KMS-11 (cell line): Measurements from ENCODE around the gene UNKL.

Experiments
- H2AFZ ChIP-seq: fragments of 200-600 bp; sonication (generic); 2 replicates; pipeline ENCODE4 v1.6.1; 2016; ENCODE audit warnings: antibody characterized with exemption, mixed run types, low read depth
- H3K27ac ChIP-seq: fragments of 200-600 bp; sonication (generic); 2 replicates; pipeline ENCODE4 v1.6.1; 2016; ENCODE audit warnings: mild to moderate bottlenecking, mixed run types
- H3K27me3 ChIP-seq: fragments of 200-600 bp; sonication (generic); 2 replicates; pipeline ENCODE4 v1.6.1; 2017; ENCODE audit warnings: mild to moderate bottlenecking, low read depth, mixed run types, moderate library complexity; ENCODE audit not compliant: insufficient read depth
- H3K36me3 ChIP-seq: fragments of 200-600 bp; sonication (generic); 2 replicates; pipeline ENCODE4 v1.6.1; 2017; ENCODE audit warnings: mild to moderate bottlenecking, mixed run types; ENCODE audit not compliant: insufficient read depth
- H3K4me1 ChIP-seq: fragments of 200-600 bp; sonication (generic); 2 replicates; pipeline ENCODE4 v1.6.1; 2016; ENCODE audit warnings: mild to moderate bottlenecking, low read depth, mixed run types; ENCODE audit not compliant: poor library complexity, severe bottlenecking
- H3K4me2 ChIP-seq: fragments of 200-600 bp; sonication (generic); 2 replicates; pipeline ENCODE4 v1.7.0; 2016; ENCODE audit warnings: mild to moderate bottlenecking, mixed run types
- H3K4me3 ChIP-seq: fragments of 200-600 bp; sonication (generic); IDR thresholded peaks from 2 replicates; pipeline ENCODE4 v1.6.1; 2017; ENCODE audit warnings: low read depth, low read length, mixed read lengths; ENCODE audit not compliant: insufficient read depth
- H3K79me2 ChIP-seq: fragments of 200-600 bp; sonication (generic); 2 replicates; pipeline ENCODE4 v1.6.1; 2016; ENCODE audit warnings: low read depth, mixed run types; ENCODE audit not compliant: insufficient read depth
- H3K9ac ChIP-seq: fragments of 200-600 bp; sonication (generic); 2 replicates; pipeline ENCODE4 v1.6.1; 2016; ENCODE audit warnings: mild to moderate bottlenecking, mixed run types
- H4K20me1 ChIP-seq: fragments of 200-600 bp; sonication (generic); 2 replicates; pipeline ENCODE4 v1.6.1; 2016; ENCODE audit warnings: mild to moderate bottlenecking, mixed run types; ENCODE audit not compliant: insufficient read depth
- TF ChIP-seq, protein P1 (sequence below): fragments of 200-600 bp; sonication (generic); conservative IDR thresholded peaks from 2 replicates; pipeline ENCODE4 v1.6.1; 2017; ENCODE audit warnings: low read depth, mild to moderate bottlenecking, antibody characterized with exemption, low read length, moderate library complexity, mixed read lengths

UNKL gene

DNA sequence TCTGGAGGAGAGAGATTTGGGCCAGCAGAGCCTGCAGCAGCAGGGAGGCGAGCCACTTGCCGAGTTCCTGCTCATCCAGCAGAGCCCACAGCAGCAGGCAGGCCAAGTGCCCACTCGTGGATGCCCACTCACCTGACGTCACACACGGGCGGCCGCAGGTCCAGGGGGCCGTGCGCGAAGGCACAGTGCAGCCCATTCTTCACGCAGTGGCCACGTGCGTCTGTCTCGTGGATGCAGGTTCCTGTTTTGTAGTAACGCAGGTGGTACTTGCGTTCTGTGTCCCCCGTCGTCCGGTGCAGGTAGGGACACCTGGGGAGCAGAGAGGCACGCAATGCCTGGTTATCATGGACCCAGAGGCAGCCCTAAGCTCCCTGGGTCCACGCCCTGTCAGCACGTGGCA is 11.5 kb downstream of the UNKL start:
- no peak overlapping the region for H3K9ac ChIP-seq
- no peaks in the 10 kb centered on the region for H4K20me1 ChIP-seq
- peaks cover 29% of the 10 kb centered on the region; the same call in 1 of the 2 replicates for H3K79me2 ChIP-seq
- H3K27me3 ChIP-seq = no peaks in the 10 kb centered on the region
- TF ChIP-seq, protein P1, sequence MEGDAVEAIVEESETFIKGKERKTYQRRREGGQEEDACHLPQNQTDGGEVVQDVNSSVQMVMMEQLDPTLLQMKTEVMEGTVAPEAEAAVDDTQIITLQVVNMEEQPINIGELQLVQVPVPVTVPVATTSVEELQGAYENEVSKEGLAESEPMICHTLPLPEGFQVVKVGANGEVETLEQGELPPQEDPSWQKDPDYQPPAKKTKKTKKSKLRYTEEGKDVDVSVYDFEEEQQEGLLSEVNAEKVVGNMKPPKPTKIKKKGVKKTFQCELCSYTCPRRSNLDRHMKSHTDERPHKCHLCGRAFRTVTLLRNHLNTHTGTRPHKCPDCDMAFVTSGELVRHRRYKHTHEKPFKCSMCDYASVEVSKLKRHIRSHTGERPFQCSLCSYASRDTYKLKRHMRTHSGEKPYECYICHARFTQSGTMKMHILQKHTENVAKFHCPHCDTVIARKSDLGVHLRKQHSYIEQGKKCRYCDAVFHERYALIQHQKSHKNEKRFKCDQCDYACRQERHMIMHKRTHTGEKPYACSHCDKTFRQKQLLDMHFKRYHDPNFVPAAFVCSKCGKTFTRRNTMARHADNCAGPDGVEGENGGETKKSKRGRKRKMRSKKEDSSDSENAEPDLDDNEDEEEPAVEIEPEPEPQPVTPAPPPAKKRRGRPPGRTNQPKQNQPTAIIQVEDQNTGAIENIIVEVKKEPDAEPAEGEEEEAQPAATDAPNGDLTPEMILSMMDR = no peak
- H3K4me3 ChIP-seq = no peak overlapping the region
- H3K4me2 ChIP-seq = no peak overlapping the region
- H3K4me1 ChIP-seq = no peaks in the 10 kb centered on the region
- no peaks in the 10 kb centered on the region for H3K36me3 ChIP-seq
- H2AFZ ChIP-seq = no peak overlapping the region
- no peak overlapping the region for H3K27ac ChIP-seq

DNA sequence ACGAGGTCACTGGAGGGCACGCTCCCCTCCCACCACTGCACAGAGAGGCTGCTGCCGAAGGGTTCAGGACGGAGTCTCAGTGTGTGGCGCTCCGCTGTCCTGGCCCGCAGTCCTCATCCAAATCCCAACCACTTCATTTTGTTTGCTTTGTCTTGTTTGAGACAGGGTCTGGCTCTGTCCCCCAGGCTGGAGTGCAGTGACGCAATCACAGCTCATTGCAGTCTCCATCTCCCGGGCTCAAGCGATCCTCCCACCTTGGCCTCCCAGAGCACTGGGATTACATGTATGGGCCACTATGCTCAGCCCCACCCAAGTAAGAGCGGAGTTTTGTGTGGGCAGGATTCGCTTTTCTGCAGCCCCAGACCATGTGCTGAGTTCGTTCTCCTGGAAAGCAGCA is 12.7 kb downstream of the UNKL start:
- H3K36me3 ChIP-seq = no peaks in the 10 kb centered on the region

DNA sequence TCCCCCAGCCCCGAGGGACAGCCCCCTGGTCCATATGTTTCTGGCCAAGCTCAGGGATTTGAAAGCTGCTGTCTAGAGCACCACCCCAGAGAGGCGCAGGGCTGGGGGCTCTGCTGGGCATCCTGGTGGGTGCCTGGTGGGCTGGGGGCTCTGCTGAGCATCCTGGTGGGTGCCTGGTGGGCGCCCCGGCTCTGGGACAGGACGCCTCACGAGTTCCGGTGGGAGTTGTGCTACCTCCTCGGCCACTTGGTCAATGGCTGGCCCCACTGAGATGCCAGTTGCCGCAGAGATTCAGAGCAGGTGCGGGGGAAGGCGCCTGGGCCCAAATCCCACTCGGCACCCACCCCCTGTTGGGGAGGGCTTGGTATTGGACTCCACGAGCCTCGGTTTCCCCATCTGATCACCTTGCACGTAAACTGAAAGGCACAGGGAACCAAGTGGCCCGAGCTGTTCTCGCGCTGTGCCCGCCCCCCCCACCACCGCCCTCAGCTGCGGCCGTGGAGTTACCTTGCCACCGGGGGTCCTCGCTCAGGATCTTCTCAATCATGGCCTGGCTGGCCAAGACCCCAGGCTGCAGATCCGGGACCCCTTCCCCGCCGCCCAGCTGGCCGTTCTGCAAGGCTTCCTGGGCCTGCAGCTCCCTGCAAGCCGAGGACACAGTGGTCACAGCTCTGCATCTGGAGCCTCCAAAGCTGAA is 13.3 kb downstream of the UNKL start:
- Histone ChIP-seq H3K4me3 (no peak overlapping the region), H3K27me3 (no peaks in the 10 kb centered on the region), H3K27ac (no peak overlapping the region), H3K4me1 (no peaks in the 10 kb centered on the region), H3K36me3 (no peaks in the 10 kb centered on the region), H4K20me1 (no peaks in the 10 kb centered on the region), H3K4me2 (no peak overlapping the region), H3K9ac (no peak overlapping the region), H3K79me2 (peaks cover 15% of the 10 kb centered on the region; the same call in 1 of the 2 replicates), H2AFZ (no peak overlapping the region)
- TF ChIP-seq, protein P1 = no peak

More for the DNA sequence above, 12.7 kb downstream of the UNKL start:
- Histone ChIP-seq H3K9ac (no peak overlapping the region), H3K4me2 (no peak overlapping the region), H3K27me3 (no peaks in the 10 kb centered on the region), H3K4me3 (no peak overlapping the region), H4K20me1 (no peaks in the 10 kb centered on the region), H3K4me1 (no peaks in the 10 kb centered on the region), H2AFZ (no peak overlapping the region), H3K27ac (no peak overlapping the region), H3K79me2 (peaks cover 20% of the 10 kb centered on the region; the same call in 1 of the 2 replicates)
- TF ChIP-seq, protein P1 = no peak

DNA sequence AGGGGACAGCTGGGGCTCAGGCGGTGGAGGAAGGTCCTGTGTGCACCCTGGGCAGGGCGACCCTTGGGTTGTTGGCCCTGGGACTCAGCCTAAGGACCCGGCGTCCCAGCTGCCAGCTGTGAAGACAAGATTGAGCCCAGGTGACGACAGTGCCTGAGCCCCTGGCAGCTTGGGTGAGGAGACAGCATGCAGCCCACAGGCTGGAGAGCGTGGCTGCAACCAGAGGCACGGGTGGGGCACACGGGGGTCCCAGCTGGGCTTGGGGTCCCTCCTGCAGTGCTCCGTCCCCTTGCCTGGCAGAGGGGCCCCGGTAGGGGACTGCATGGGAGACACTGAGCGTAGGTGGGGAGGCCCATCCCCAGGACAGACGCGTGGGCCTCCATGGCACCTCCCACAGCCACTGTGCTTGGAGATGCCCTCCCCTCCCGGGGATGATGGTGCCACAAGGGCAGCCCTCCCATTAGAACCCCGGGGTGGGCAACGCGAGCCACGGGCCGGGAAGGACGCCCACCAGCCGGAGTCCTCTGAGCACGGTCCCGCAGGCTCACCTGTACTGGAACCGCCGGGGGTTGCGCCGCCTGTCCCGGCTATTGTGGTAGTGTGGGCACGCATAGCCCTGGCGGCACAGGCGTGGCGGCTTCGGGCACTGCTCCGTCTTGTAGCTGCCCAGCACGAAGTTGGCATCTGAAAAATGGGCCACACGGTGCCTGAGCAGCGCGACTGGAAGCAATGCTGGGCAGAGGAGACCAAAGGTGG is 15.5 kb downstream of the UNKL start:
- Histone ChIP-seq H3K27me3 (no peaks in the 10 kb centered on the region), H2AFZ (no peak overlapping the region), H3K4me1 (no peaks in the 10 kb centered on the region), H3K9ac (no peak overlapping the region), H3K36me3 (no peaks in the 10 kb centered on the region), H3K4me2 (no peak overlapping the region), H3K79me2 (peaks cover 5% of the 10 kb centered on the region; the same call in 1 of the 2 replicates), H3K4me3 (no peak overlapping the region), H4K20me1 (no peaks in the 10 kb centered on the region), H3K27ac (no peak overlapping the region)
- TF ChIP-seq, protein P1 = no peak
